ENCODE data around the gene PCP2. TPM values are rescaled to one million over a fixed set of nuclear protein-coding genes. Genes with fewer than 3 reads are reported as not detected.

PCP2 gene
- total RNA-seq, 1 experiment from 2014 or later = not detected

DNA sequence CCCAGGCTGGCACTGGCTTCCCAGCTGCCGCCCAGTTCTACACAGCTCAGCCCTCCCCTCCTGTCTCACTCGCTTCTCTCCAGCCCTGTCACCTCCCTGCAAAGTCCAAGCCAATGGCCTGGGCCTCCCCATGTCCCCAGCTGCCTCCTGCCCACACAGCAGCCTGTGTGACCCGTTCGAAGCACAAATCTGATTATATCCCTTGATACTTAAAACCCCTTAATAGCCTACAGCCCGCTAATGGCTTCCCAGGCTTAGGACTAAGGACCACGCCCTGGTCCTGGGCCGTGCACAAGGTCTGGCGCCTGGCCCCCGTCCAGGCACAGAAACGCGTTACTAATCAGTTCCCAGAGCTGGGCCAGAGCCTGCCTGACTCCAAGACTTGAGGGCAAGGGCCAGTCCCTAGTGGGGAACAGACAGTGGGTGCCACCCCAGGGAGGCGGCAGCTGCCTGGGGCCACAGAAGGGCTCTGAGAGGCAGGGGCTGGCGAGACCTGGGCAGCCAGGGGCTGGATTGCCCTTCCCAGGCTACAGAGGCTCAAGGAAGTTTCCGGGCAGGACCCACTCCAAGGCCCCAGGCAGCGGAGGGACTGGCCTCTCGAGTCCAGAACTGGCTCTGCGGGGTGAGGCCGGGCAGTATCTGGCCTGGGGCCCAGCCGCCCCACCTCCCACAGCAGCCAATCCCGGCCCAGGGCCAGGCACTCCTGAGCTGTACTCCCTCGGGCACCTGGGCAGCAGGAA lies 14.6 kb downstream of the PCP2 start:
- Histone ChIP-seq H3K36me3 (ENCODE audit: control insufficient read depth, insufficient read depth, low read length) (no peaks in the 10 kb centered on the region), H3K4me1 (ENCODE audit: control insufficient read depth, insufficient read depth, low read length) (no peaks in the 10 kb centered on the region), H3K9me3 (ENCODE audit: control insufficient read depth, insufficient read depth, low read depth, low read length) (no peaks in the 10 kb centered on the region), H3K4me3 (ENCODE audit: low read depth in 2 of 2, low read length in 2 of 2) (no peak overlapping the region), H3K27ac (ENCODE audit: low read length) (no peak overlapping the region), H3K27me3 (ENCODE audit: control insufficient read depth, insufficient read depth, low read length) (no peaks in the 10 kb centered on the region)
- no TSS peak for BruUV-seq (replicated peaks)
- in situ Hi-C loops (cut with HindIII; ENCODE audit: low pct_unique_long_range_greater_than_20kb, low sequenced_read_pairs) = no loop called here
- intact Hi-C loops (cut with micrococcal nuclease; ENCODE audit: unreplicated experiment) = no loop called here
- ATAC-seq (peak; percentile 30; the same call in 1 of the 2 replicates), DNase-seq (ENCODE audit: low read depth, low spot score) (no peak)
- TF ChIP-seq, protein P1, sequence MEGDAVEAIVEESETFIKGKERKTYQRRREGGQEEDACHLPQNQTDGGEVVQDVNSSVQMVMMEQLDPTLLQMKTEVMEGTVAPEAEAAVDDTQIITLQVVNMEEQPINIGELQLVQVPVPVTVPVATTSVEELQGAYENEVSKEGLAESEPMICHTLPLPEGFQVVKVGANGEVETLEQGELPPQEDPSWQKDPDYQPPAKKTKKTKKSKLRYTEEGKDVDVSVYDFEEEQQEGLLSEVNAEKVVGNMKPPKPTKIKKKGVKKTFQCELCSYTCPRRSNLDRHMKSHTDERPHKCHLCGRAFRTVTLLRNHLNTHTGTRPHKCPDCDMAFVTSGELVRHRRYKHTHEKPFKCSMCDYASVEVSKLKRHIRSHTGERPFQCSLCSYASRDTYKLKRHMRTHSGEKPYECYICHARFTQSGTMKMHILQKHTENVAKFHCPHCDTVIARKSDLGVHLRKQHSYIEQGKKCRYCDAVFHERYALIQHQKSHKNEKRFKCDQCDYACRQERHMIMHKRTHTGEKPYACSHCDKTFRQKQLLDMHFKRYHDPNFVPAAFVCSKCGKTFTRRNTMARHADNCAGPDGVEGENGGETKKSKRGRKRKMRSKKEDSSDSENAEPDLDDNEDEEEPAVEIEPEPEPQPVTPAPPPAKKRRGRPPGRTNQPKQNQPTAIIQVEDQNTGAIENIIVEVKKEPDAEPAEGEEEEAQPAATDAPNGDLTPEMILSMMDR (IDR thresholded peaks at IDR 0.05) = no peak
- TF ChIP-seq POLR2AphosphoS5 (IDR thresholded peaks at IDR 0.05; ENCODE audit: low read depth, low read length) = no peak
- TF ChIP-seq SIN3A (IDR thresholded peaks at IDR 0.05; ENCODE audit: borderline replicate concordance, insufficient read depth, low read depth, low read length) = no peak
- TF ChIP-seq TCF7L2 (IDR thresholded peaks at IDR 0.05; ENCODE audit: low read depth, low read length) = no peak
- TF ChIP-seq, protein P2, sequence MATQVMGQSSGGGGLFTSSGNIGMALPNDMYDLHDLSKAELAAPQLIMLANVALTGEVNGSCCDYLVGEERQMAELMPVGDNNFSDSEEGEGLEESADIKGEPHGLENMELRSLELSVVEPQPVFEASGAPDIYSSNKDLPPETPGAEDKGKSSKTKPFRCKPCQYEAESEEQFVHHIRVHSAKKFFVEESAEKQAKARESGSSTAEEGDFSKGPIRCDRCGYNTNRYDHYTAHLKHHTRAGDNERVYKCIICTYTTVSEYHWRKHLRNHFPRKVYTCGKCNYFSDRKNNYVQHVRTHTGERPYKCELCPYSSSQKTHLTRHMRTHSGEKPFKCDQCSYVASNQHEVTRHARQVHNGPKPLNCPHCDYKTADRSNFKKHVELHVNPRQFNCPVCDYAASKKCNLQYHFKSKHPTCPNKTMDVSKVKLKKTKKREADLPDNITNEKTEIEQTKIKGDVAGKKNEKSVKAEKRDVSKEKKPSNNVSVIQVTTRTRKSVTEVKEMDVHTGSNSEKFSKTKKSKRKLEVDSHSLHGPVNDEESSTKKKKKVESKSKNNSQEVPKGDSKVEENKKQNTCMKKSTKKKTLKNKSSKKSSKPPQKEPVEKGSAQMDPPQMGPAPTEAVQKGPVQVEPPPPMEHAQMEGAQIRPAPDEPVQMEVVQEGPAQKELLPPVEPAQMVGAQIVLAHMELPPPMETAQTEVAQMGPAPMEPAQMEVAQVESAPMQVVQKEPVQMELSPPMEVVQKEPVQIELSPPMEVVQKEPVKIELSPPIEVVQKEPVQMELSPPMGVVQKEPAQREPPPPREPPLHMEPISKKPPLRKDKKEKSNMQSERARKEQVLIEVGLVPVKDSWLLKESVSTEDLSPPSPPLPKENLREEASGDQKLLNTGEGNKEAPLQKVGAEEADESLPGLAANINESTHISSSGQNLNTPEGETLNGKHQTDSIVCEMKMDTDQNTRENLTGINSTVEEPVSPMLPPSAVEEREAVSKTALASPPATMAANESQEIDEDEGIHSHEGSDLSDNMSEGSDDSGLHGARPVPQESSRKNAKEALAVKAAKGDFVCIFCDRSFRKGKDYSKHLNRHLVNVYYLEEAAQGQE (IDR thresholded peaks at IDR 0.05; ENCODE audit: insufficient read depth in 1 of 2, low read depth in 2 of 2, low read length in 1 of 2) = no peak
- POLR2A ChIA-PET = no interaction called here
- CTCF ChIA-PET = no interaction called here

DNA sequence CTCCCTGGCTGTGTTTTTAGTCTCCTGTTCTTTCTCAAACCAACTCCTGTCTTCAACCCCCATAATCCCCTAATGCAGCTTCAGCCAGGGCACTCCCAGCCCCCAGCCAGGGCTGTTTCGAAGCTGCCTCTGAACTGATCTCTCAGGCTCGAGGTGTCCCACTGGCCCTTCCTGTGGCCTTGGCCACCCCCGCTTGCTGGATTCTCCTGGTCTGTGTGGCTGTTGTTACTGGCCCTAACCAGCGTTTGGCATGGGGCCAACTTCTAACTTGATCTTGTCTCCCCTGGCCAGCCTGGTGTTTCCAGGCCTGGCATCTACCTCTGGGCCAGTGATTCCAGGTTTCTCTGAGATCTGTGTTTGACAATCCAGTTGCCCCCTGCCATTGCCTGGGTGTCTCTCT lies 15.2 kb downstream of the PCP2 start:
- POLR2A ChIA-PET = no interaction called here
- peak; percentile 38; the same call in 1 of the 2 replicates for ATAC-seq
- H3K36me3 ChIP-seq (ENCODE audit: control insufficient read depth, insufficient read depth, low read length) = no peaks in the 10 kb centered on the region

More for the DNA sequence above, 15.2 kb downstream of the PCP2 start:
- BruUV-seq (replicated peaks) = no TSS peak
- DNase-seq (ENCODE audit: low read depth, low spot score) = no peak
- H3K9me3 ChIP-seq (ENCODE audit: control insufficient read depth, insufficient read depth, low read depth, low read length) = no peaks in the 10 kb centered on the region
- CTCF ChIA-PET = no interaction called here
- TF ChIP-seq, protein P1 (IDR thresholded peaks at IDR 0.05) = no peak
- no peak for TF ChIP-seq TCF7L2 (IDR thresholded peaks at IDR 0.05; ENCODE audit: low read depth, low read length)
- TF ChIP-seq POLR2AphosphoS5 (IDR thresholded peaks at IDR 0.05; ENCODE audit: low read depth, low read length) = no peak
- TF ChIP-seq SIN3A (IDR thresholded peaks at IDR 0.05; ENCODE audit: borderline replicate concordance, insufficient read depth, low read depth, low read length) = no peak
- TF ChIP-seq, protein P2 (IDR thresholded peaks at IDR 0.05; ENCODE audit: insufficient read depth in 1 of 2, low read depth in 2 of 2, low read length in 1 of 2) = no peak
- H3K4me3 ChIP-seq (ENCODE audit: low read depth in 2 of 2, low read length in 2 of 2) = no peak overlapping the region
- H3K27ac ChIP-seq (ENCODE audit: low read length) = no peak overlapping the region
- no peaks in the 10 kb centered on the region for H3K4me1 ChIP-seq (ENCODE audit: control insufficient read depth, insufficient read depth, low read length)
- H3K27me3 ChIP-seq (ENCODE audit: control insufficient read depth, insufficient read depth, low read length) = no peaks in the 10 kb centered on the region
- in situ Hi-C loops (cut with HindIII; ENCODE audit: low pct_unique_long_range_greater_than_20kb, low sequenced_read_pairs) = no loop called here
- intact Hi-C loops (cut with micrococcal nuclease; ENCODE audit: unreplicated experiment) = no loop called here
